HepG2 (cell line): ENCODE measurements around the gene RREB1. TPM values are rescaled to one million over a fixed set of nuclear protein-coding genes. Genes with fewer than 3 reads are reported as not detected.

Experiments
- ATAC-seq: fragments of 200-7000 bp; cut with Tn5 transposase; 3 replicates; pipeline ENCODE4 v1.9.1; 2020; ENCODE audit warnings: mild to moderate bottlenecking, moderate library complexity
- BruUV-seq: library from RNA; stranded (reverse); fragments of 400-500 nt; replicated peaks from 2 replicates; lab custom pipeline; 2021; lab: Mats Ljungman, UMichigan
- CTCF ChIA-PET: fragments of 300-600 bp; formaldehyde crosslinking; extraction: SDS; loops from one replicate; lab custom pipeline; 2021; ENCODE audit warnings: low total read pairs, inconsistent platforms, low intra/inter-chr PET ratio; lab: Yijun Ruan, JAX
- POLR2A ChIA-PET: fragments of 350-600 bp; sonication (Branson Sonifier 250); formaldehyde crosslinking; loops from one replicate; lab custom pipeline; 2020; ENCODE audit warnings: antibody characterized with exemption, inconsistent platforms; lab: Yijun Ruan, JAX
- DNase-seq: peaks from one replicate; pipeline ENCODE4 v3.0.0-alpha.2; 2015; ENCODE audit warnings: low spot score
- FAIRE-seq: peaks from 3 replicates; lab custom pipeline; 2011; peaks lifted over from hg19 to GRCh38; lab: Jason Lieb, UNC
- H2AFZ ChIP-seq: one replicate; pipeline ENCODE4 v1.6.1; 2011; ENCODE audit warnings: low read length, inconsistent platforms
- H3K27ac ChIP-seq: fragments of 300-600 bp; 3 replicates; pipeline ENCODE4 v1.8.0; 2011; ENCODE audit warnings: mixed run types, mild to moderate bottlenecking, mixed read lengths, low read length, inconsistent platforms; ENCODE audit not compliant: insufficient read depth; ENCODE audit errors: extremely low read length
- H3K27me3 ChIP-seq, 2 experiments: fragments of 200-600 bp in 1 of 2; 2 replicates in 1 of 2; 3 replicates in 1 of 2; pipeline versions ENCODE4 v1.6.0 to v1.8.0; 2011; ENCODE audit warnings: low read length in 2 of 2, mild to moderate bottlenecking in 2 of 2, moderate library complexity in 2 of 2, inconsistent platforms in 1 of 2; ENCODE audit not compliant: insufficient read depth in 2 of 2, control insufficient read depth in 1 of 2
- H3K36me3 ChIP-seq, 2 experiments: fragments of 200-600 bp in 1 of 2; replicated peaks in 1 of 2; 2 replicates in 1 of 2; 3 replicates in 1 of 2; pipeline versions ENCODE4 v1.5.1 to v1.8.0; 2011; ENCODE audit warnings: low read length in 2 of 2, inconsistent platforms in 1 of 2; ENCODE audit not compliant: insufficient read depth in 2 of 2, control insufficient read depth in 1 of 2
- H3K4me1 ChIP-seq: 2 replicates; pipeline ENCODE4 v1.5.1; 2012; ENCODE audit warnings: low read length, inconsistent platforms; ENCODE audit not compliant: insufficient read depth
- H3K4me2 ChIP-seq: 2 replicates; pipeline ENCODE4 v1.6.0; 2011; ENCODE audit warnings: low read depth, low read length, inconsistent platforms
- H3K4me3 ChIP-seq, 3 experiments: fragments of 200-600 bp in 1 of 3; sonication (generic), shearing (Covaris generic) in 1 of 3; replicated peaks in 1 of 3; 2 replicates each; pipeline ENCODE4 v1.5.1; 2011 to 2016; ENCODE audit warnings: low read length in 3 of 3, inconsistent platforms in 2 of 3, low read depth in 2 of 3, mild to moderate bottlenecking in 2 of 3, control low read depth in 1 of 3, mixed read lengths in 1 of 3; ENCODE audit not compliant: insufficient read depth in 1 of 3
- H3K79me2 ChIP-seq: one replicate; pipeline ENCODE4 v1.6.1; 2011; ENCODE audit warnings: low read length, inconsistent platforms; ENCODE audit not compliant: insufficient read depth
- H3K9ac ChIP-seq: 2 replicates; pipeline ENCODE4 v1.6.0; 2011; ENCODE audit warnings: mild to moderate bottlenecking, low read depth, low read length, inconsistent platforms; ENCODE audit not compliant: insufficient read depth
- H3K9me3 ChIP-seq: 2 replicates; pipeline ENCODE4 v1.5.1; 2012; ENCODE audit warnings: mild to moderate bottlenecking, low read length
- H4K20me1 ChIP-seq: 2 replicates; pipeline ENCODE4 v1.6.0; 2011; ENCODE audit warnings: inconsistent platforms, mild to moderate bottlenecking, low read length, moderate library complexity; ENCODE audit not compliant: insufficient read depth
- ATRX ChIP-seq: sonication (generic); formaldehyde crosslinking; IDR thresholded peaks from 2 replicates; pipeline ENCODE4 v1.4.0; 2020; ENCODE audit warnings: missing genetic modification reagents, borderline replicate concordance
- CEBPB ChIP-seq: IDR thresholded peaks from 2 replicates; pipeline ENCODE4 v1.6.1; 2011; ENCODE audit warnings: low read depth, low read length, improper control_type of control experiment, borderline replicate concordance
- GTF3A ChIP-seq: sonication (generic); formaldehyde crosslinking; conservative IDR thresholded peaks from 2 replicates; pipeline ENCODE4 v1.4.0; 2020; ENCODE audit warnings: mild to moderate bottlenecking, missing genetic modification reagents
- JDP2 ChIP-seq: sonication (generic); formaldehyde crosslinking; IDR thresholded peaks from 2 replicates; pipeline ENCODE4 v1.8.1; 2022; ENCODE audit warnings: missing genetic modification reagents, borderline replicate concordance
- KAT8 ChIP-seq: IDR thresholded peaks from 2 replicates; pipeline ENCODE4 v1.6.1; 2016; ENCODE audit warnings: missing genetic modification reagents, missing compliant biosample characterization
- MIER3 ChIP-seq: IDR thresholded peaks from 2 replicates; pipeline ENCODE4 v1.6.1; 2016; ENCODE audit warnings: missing compliant biosample characterization, borderline replicate concordance
- POLR2AphosphoS2 ChIP-seq: IDR thresholded peaks from 2 replicates; pipeline ENCODE4 v1.6.1; 2011; ENCODE audit warnings: low read depth, low read length, improper control_type of control experiment
- SIX4 ChIP-seq: sonication (generic); formaldehyde crosslinking; IDR thresholded peaks from 2 replicates; pipeline ENCODE4 v1.4.0; 2020; ENCODE audit warnings: missing genetic modification reagents
- ZBTB38 ChIP-seq: sonication (generic); formaldehyde crosslinking; IDR thresholded peaks from 2 replicates; pipeline ENCODE4 v1.5.1; 2020; ENCODE audit warnings: mild to moderate bottlenecking, missing genetic modification reagents
- ZNF225 ChIP-seq: sonication (generic); formaldehyde crosslinking; IDR thresholded peaks from 2 replicates; pipeline ENCODE4 v1.4.0; 2020; ENCODE audit warnings: mild to moderate bottlenecking, missing genetic modification reagents
- ZNF383 ChIP-seq: sonication (generic); formaldehyde crosslinking; IDR thresholded peaks from 2 replicates; pipeline ENCODE4 v1.4.0; 2020; ENCODE audit warnings: missing genetic modification reagents, mild to moderate bottlenecking, borderline replicate concordance
- ZNF543 ChIP-seq: sonication (generic); formaldehyde crosslinking; IDR thresholded peaks from 2 replicates; pipeline ENCODE4 v1.4.0; 2020; ENCODE audit warnings: mild to moderate bottlenecking, missing genetic modification reagents
- ZNF572 ChIP-seq: sonication (generic); formaldehyde crosslinking; IDR thresholded peaks from 2 replicates; pipeline ENCODE4 v1.5.1; 2020; ENCODE audit warnings: mild to moderate bottlenecking, missing genetic modification reagents
- ZNF670 ChIP-seq: sonication (generic); formaldehyde crosslinking; IDR thresholded peaks from 2 replicates; pipeline ENCODE4 v1.8.0; 2022; ENCODE audit warnings: mild to moderate bottlenecking, missing genetic modification reagents, borderline replicate concordance
- ZNF749 ChIP-seq: sonication (generic); formaldehyde crosslinking; IDR thresholded peaks from 2 replicates; pipeline ENCODE4 v1.8.0; 2022; ENCODE audit warnings: mild to moderate bottlenecking, missing genetic modification reagents, moderate library complexity, borderline replicate concordance
- WGBS: methylation state at CpG from one replicate; pipeline ENCODE4 v1.1.6; 2017; ENCODE audit warnings: low lambda C conversion rate; 5-methylcytosine and 5-hydroxymethylcytosine counted together
- in situ Hi-C: cut with HindIII; loops from 2 replicates; pipeline ENCODE4 v1.10.0; 2017; ENCODE audit warnings: low pct_unique_long_range_greater_than_20kb; ENCODE audit not compliant: extremely low pct_ligation_motif_present
- intact Hi-C: fragments of 100-400 bp; cut with micrococcal nuclease; formaldehyde crosslinking; loops from one replicate; pipeline ENCODE4 v1.10.0; 2022; ENCODE audit not compliant: unreplicated experiment
- polyA plus RNA-seq, 8 experiments: library from polyadenylated mRNA; depleted of rRNA in 3 of 8; stranded (reverse) in 7 of 8; unstranded in 1 of 8; fragments of >200 nt; fragmentation: Illumina TruSeq in 4 of 8; extraction: Trizol in 4 of 8; gene quantifications; 2 replicates each; pipeline versions ENCODE4 v1.2.1 to v1.2.3, GENCODE V29; 2011 to 2016; ENCODE audit warnings: low read depth in 4 of 8, missing spikeins in 1 of 8, mixed read lengths in 1 of 8; ENCODE audit not compliant: insufficient read depth in 1 of 8
- total RNA-seq, 5 experiments: library from RNA; depleted of rRNA; stranded (reverse); fragments of >200 nt; fragmentation: Illumina TruSeq; extraction: Trizol; gene quantifications; 2 replicates each; pipeline ENCODE4 v1.2.3, GENCODE V29; 2016; ENCODE audit warnings: low read depth in 1 of 5
- TF ChIP-seq, protein P1 (sequence below): sonication (generic); formaldehyde crosslinking; IDR thresholded peaks from 2 replicates; pipeline ENCODE4 v1.4.0; 2020; ENCODE audit warnings: mild to moderate bottlenecking, missing genetic modification reagents
- TF ChIP-seq, protein P2 (sequence below), 2 experiments: sonication (generic) in 1 of 2; formaldehyde crosslinking in 1 of 2; IDR thresholded peaks; 2 replicates each; pipeline versions ENCODE4 v1.6.1 to v1.9.0; 2014 to 2022; ENCODE audit warnings: antibody characterized with exemption in 1 of 2, borderline replicate concordance in 1 of 2, inconsistent platforms in 1 of 2, low read depth in 1 of 2, missing genetic modification reagents in 1 of 2

RREB1 gene
- total and polyA plus RNA-seq, 2 of the 13 experiments (the other 11 are each of a cell fraction or from before 2014, with no cell fraction given), result 6.1 to 23.2 TPM

DNA sequence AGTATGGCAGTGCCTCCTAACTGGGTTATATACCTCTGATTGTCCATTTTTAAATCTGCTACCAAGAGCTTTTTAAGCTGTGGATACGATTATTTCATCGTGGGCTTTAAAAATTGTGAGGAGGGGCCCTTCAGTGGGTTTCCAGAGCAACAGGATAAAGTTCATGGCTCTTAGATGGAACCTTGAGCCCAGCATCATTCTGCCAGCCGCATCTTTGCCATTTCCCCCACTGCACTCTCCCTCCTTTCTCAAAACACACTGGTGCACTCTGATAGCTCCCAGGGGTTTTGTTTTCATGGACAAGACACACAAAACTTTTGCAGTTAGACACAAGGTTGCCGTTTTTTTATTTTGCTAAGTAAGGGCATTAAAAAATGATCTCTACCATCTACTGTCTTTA is 54.1 kb downstream of the RREB1 start (continued):
- no peak for TF ChIP-seq GTF3A
- TF ChIP-seq ZNF225 (CRISPR knock-in tag), result no peak
- no peak for TF ChIP-seq POLR2AphosphoS2
- no peak for TF ChIP-seq JDP2 (CRISPR knock-in tag)
- TF ChIP-seq SIX4 (CRISPR knock-in tag), result no peak
- peak; percentile 47; the same call in 1 of the 2 replicates for TF ChIP-seq ZNF670 (CRISPR knock-in tag)

DNA sequence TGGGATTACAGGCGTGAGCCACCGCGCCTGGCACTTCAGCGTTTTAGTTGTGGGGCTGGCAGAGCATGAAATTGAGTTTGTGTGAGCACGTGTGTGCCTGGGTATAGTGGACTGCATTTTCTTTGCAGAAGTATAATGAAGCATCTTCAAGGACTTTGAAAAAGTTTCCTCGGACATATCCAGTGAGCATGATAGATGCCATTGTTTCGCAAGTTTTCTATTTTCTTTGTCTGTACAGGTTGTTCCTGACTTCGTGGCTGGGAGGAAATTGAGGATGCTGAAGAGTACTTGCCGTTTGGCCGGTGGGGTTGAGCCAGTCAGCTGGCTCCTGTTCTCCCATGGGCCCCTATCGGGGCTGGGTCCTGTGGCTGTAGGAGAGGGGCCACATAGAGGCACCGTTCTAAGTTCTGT is 55.9 kb downstream of the RREB1 start:
- no peaks in the 10 kb centered on the region for H3K27me3 ChIP-seq
- BruUV-seq, result no TSS peak
- no peak overlapping the region for H3K4me2 ChIP-seq
- FAIRE-seq (no peak), ATAC-seq (no peak), DNase-seq (no peak)
- no peak overlapping the region for H3K4me3 ChIP-seq
- H4K20me1 ChIP-seq, result no peaks in the 10 kb centered on the region; the same call in 1 of the 2 replicates
- peaks cover 100% of the 10 kb centered on the region for H3K4me1 ChIP-seq
- intact Hi-C loops (loop anchor here (10.0 kb wide), 1 partner anchor 381 kb away; the partner anchor contains the start of gene DSP), in situ Hi-C loops (no loop called here)
- WGBS, result 87% methylated on average over 12 of the region's 12 CpGs
- H3K36me3 ChIP-seq, result peaks cover 1 to 7% of the 10 kb centered on the region in 2 experiments; a peak in 2 of 5 replicates
- POLR2A ChIA-PET, result no interaction called here
- H3K27ac ChIP-seq, result peak overlapping the region; percentile 88
- peaks cover 90% of the 10 kb centered on the region for H3K79me2 ChIP-seq
- CTCF ChIA-PET, result no interaction called here
- no peak overlapping the region for H3K9ac ChIP-seq
- H2AFZ ChIP-seq, result no peak overlapping the region
- no peaks in the 10 kb centered on the region for H3K9me3 ChIP-seq
- TF ChIP-seq MIER3 (CRISPR knock-in tag) (no peak), ZNF749 (CRISPR knock-in tag) (no peak), ZNF572 (CRISPR knock-in tag) (0 out of 2 replicates have a peak, but pooled peaks have one; percentile 38), ZBTB38 (CRISPR knock-in tag) (peak; percentile 82; the same call in 1 of the 2 replicates), ZNF543 (CRISPR knock-in tag) (0 out of 2 replicates have a peak, but pooled peaks have one; percentile 41), CEBPB (peak; percentile 17; the same call in 1 of the 2 replicates), ZNF383 (no peak), KAT8 (CRISPR knock-in tag) (no peak), ATRX (CRISPR knock-in tag) (no peak)
- TF ChIP-seq, protein P1, sequence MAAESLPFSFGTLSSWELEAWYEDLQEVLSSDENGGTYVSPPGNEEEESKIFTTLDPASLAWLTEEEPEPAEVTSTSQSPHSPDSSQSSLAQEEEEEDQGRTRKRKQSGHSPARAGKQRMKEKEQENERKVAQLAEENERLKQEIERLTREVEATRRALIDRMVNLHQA (CRISPR knock-in tag), result no peak
- TF ChIP-seq, protein P2, sequence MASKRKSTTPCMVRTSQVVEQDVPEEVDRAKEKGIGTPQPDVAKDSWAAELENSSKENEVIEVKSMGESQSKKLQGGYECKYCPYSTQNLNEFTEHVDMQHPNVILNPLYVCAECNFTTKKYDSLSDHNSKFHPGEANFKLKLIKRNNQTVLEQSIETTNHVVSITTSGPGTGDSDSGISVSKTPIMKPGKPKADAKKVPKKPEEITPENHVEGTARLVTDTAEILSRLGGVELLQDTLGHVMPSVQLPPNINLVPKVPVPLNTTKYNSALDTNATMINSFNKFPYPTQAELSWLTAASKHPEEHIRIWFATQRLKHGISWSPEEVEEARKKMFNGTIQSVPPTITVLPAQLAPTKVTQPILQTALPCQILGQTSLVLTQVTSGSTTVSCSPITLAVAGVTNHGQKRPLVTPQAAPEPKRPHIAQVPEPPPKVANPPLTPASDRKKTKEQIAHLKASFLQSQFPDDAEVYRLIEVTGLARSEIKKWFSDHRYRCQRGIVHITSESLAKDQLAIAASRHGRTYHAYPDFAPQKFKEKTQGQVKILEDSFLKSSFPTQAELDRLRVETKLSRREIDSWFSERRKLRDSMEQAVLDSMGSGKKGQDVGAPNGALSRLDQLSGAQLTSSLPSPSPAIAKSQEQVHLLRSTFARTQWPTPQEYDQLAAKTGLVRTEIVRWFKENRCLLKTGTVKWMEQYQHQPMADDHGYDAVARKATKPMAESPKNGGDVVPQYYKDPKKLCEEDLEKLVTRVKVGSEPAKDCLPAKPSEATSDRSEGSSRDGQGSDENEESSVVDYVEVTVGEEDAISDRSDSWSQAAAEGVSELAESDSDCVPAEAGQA (IDR thresholded peaks at IDR 0.05; ENCODE audit: low read depth), result 0 out of 2 replicates have a peak, but pooled peaks have one; percentile 43
- TF ChIP-seq, protein P2 (CRISPR knock-in tag; IDR thresholded peaks at IDR 0.05; ENCODE audit: borderline replicate concordance), result no peak
